ENCODE data around the gene GOLM1. TPM values are rescaled to one million over a fixed set of nuclear protein-coding genes. Genes with fewer than 3 reads are reported as not detected.
A peak's percentile ranks its signal among the peaks of the same experiment; 100 is the strongest.
"Not testable (repeated sequence)": the region's sequence is repeated elsewhere in the genome, so short reads cannot be mapped to it uniquely, and the experiment has no call there.

GOLM1 gene
- total RNA-seq, 1 experiment from 2014 or later, result 155 TPM

GRCh38 chr9:86091477-86091876 is 7.9 kb downstream of the GOLM1 start:
- DNase-seq (ENCODE audit: low spot score), result no peak

- no peak for DNase-seq (ENCODE audit: low spot score)
Measured at GRCh38 chr9:86082870-86083269, 16.5 kb downstream of the GOLM1 start.

- DNase-seq (ENCODE audit: low spot score), result peak; percentile 86
Measured at GRCh38 chr9:86079865-86080469, 19.4 kb downstream of the GOLM1 start.

- DNase-seq (ENCODE audit: low spot score), result peak; percentile 41
Measured at GRCh38 chr9:86079421-86079831, 19.9 kb downstream of the GOLM1 start.

- DNase-seq (ENCODE audit: low spot score), result no peak
Measured at GRCh38 chr9:86078731-86079130, 20.6 kb downstream of the GOLM1 start.

- DNase-seq (ENCODE audit: low spot score), result no peak
Measured at GRCh38 chr9:86077276-86077675, 22.1 kb downstream of the GOLM1 start.

- no peak for DNase-seq (ENCODE audit: low spot score)
Measured at GRCh38 chr9:86075132-86076109, 23.9 kb downstream of the GOLM1 start.

GRCh38 chr9:86073839-86074238 is 25.5 kb downstream of the GOLM1 start:
- DNase-seq (ENCODE audit: low spot score), result no peak

- no peak for DNase-seq (ENCODE audit: low spot score)
Measured at GRCh38 chr9:86072394-86072877, 26.9 kb downstream of the GOLM1 start.

- no peak for DNase-seq (ENCODE audit: low spot score)
Measured at GRCh38 chr9:86069206-86069869, 30.0 kb downstream of the GOLM1 start.

- no peak for DNase-seq (ENCODE audit: low spot score)
Measured at GRCh38 chr9:86064220-86064619, 35.1 kb downstream of the GOLM1 start.

- DNase-seq (ENCODE audit: low spot score), result no peak
Measured at GRCh38 chr9:86062845-86063693, 36.3 kb downstream of the GOLM1 start.

GRCh38 chr9:86061972-86062739 is 37.2 kb downstream of the GOLM1 start:
- no peak for DNase-seq (ENCODE audit: low spot score)

- no peak for DNase-seq (ENCODE audit: low spot score)
Measured at GRCh38 chr9:86057491-86057890, 41.9 kb downstream of the GOLM1 start.

- DNase-seq (ENCODE audit: low spot score), result no peak
Measured at GRCh38 chr9:86054695-86055094, 44.7 kb downstream of the GOLM1 start.

GRCh38 chr9:86052556-86053468 is 46.5 kb downstream of the GOLM1 start:
- no peak for DNase-seq (ENCODE audit: low spot score)

- DNase-seq (ENCODE audit: low spot score), result not testable (repeated sequence)
Measured at GRCh38 chr9:86048018-86048742, 51.2 kb downstream of the GOLM1 start.

- no peak for DNase-seq (ENCODE audit: low spot score)
Measured at GRCh38 chr9:86047361-86047760, 52.0 kb downstream of the GOLM1 start.

- DNase-seq (ENCODE audit: low spot score), result no peak
Measured at GRCh38 chr9:86046930-86047341, 52.4 kb downstream of the GOLM1 start.
